Activated CD4-positive, alpha-beta T cell treated with anti-CD3 and anti-CD28 coated beads, Interleukin-2, amount 10 ng/mL, durations not matched to agents 24 days and 14 days (primary cell): ENCODE measurements around the gene PIM1. TPM values are rescaled to one million over a fixed set of nuclear protein-coding genes. Genes with fewer than 3 reads are reported as not detected.
"Not testable (repeated sequence)": the region's sequence is repeated elsewhere in the genome, so short reads cannot be mapped to it uniquely, and the experiment has no call there.

Experiments used
- DNase-seq: peaks from one replicate; pipeline ENCODE4 v3.0.0; 2022
- H3K27ac Mint-ChIP-seq: one replicate; pipeline ENCODE4 v1.8.0; 2022; ENCODE audit warnings: mild to moderate bottlenecking, mixed read lengths
- H3K27me3 Mint-ChIP-seq: one replicate; pipeline ENCODE4 v1.8.0; 2022; ENCODE audit warnings: mixed read lengths
- H3K36me3 Mint-ChIP-seq: one replicate; pipeline ENCODE4 v1.8.0; 2022; ENCODE audit warnings: low read depth, mild to moderate bottlenecking, mixed read lengths
- H3K4me1 Mint-ChIP-seq: one replicate; pipeline ENCODE4 v1.8.0; 2021; ENCODE audit warnings: mixed read lengths
- H3K4me3 Mint-ChIP-seq: one replicate; pipeline ENCODE4 v1.8.0; 2022; ENCODE audit warnings: mild to moderate bottlenecking, moderate library complexity, mixed read lengths
- H3K9me3 Mint-ChIP-seq: one replicate; pipeline ENCODE4 v1.8.0; 2021; ENCODE audit warnings: mixed read lengths
- intact Hi-C: fragments of 100-400 bp; cut with micrococcal nuclease; formaldehyde crosslinking; loops from one replicate; pipeline ENCODE4 v1.15.1; 2023
- total RNA-seq: library from RNA; stranded (reverse); gene quantifications from 2 replicates; pipeline ENCODE4 v1.2.3, GENCODE V29; 2022

The PIM1 gene
- total RNA-seq, 1 donor from 2014 or later = 158 TPM

GRCh38 chr6:37182736-37183590, 13.0 kb downstream of the PIM1 start:
- Mint-ChIP-seq H3K9me3 (no peaks in the 10 kb centered on the region), H3K27me3 (no peaks in the 10 kb centered on the region), H3K36me3 (peaks cover 6% of the 10 kb centered on the region), H3K4me3 (peak overlapping the region; percentile 74), H3K27ac (peak overlapping the region; percentile 98), H3K4me1 (peaks cover 55% of the 10 kb centered on the region)
- intact Hi-C loops = loop anchor here (1.0 kb wide), 2 partner anchors 10 to 27 kb away; no protein-coding TSS in a partner anchor
- peak; percentile 93 for DNase-seq

- H3K9me3 Mint-ChIP-seq, intact Hi-C loops, H3K36me3 Mint-ChIP-seq, H3K27me3 Mint-ChIP-seq, DNase-seq: not testable (repeated sequence)
- Mint-ChIP-seq H3K4me3 (peak overlapping the region; percentile 35), H3K27ac (peak overlapping the region; percentile 84), H3K4me1 (peaks cover 59% of the 10 kb centered on the region)
Measured at GRCh38 chr6:37185949-37186720, 16.2 kb downstream of the PIM1 start.

- Mint-ChIP-seq H3K4me3 (peak overlapping the region; percentile 58), H3K27ac (peak overlapping the region; percentile 93), H3K36me3 (peaks cover 8% of the 10 kb centered on the region), H3K4me1 (peaks cover 59% of the 10 kb centered on the region), H3K9me3 (no peaks in the 10 kb centered on the region), H3K27me3 (no peaks in the 10 kb centered on the region)
- DNase-seq = peak; percentile 70
- intact Hi-C loops = no loop called here
Measured at GRCh38 chr6:37187321-37188022, 17.5 kb downstream of the PIM1 start.

- peak overlapping the region; percentile 47 for H3K4me3 Mint-ChIP-seq
Measured at GRCh38 chr6:37188962-37189510, 19.1 kb downstream of the PIM1 start.

GRCh38 chr6:37190159-37190535, 20.2 kb downstream of the PIM1 start:
- intact Hi-C loops = loop anchor here (1.0 to 5.0 kb wide), 2 partner anchors 15 to 52 kb away; no protein-coding TSS in a partner anchor
- peaks cover 59% of the 10 kb centered on the region for H3K4me1 Mint-ChIP-seq
- H3K36me3 Mint-ChIP-seq = peaks cover 8% of the 10 kb centered on the region
- peak overlapping the region; percentile 58 for H3K4me3 Mint-ChIP-seq
- H3K9me3 Mint-ChIP-seq = peaks cover 5% of the 10 kb centered on the region
- peak overlapping the region; percentile 90 for H3K27ac Mint-ChIP-seq
- H3K27me3 Mint-ChIP-seq = no peaks in the 10 kb centered on the region
- peak; percentile 73 for DNase-seq

More at GRCh38 chr6:37188962-37189510, 19.1 kb downstream of the PIM1 start:
- no peak for DNase-seq
- intact Hi-C loops = no loop called here
- Mint-ChIP-seq H3K9me3 (peaks cover 5% of the 10 kb centered on the region), H3K27me3 (no peaks in the 10 kb centered on the region), H3K27ac (peak overlapping the region; percentile 84), H3K4me1 (peaks cover 53% of the 10 kb centered on the region), H3K36me3 (peaks cover 8% of the 10 kb centered on the region)

GRCh38 chr6:37192666-37193065, 22.7 kb downstream of the PIM1 start:
- Mint-ChIP-seq H3K9me3 (peaks cover 8% of the 10 kb centered on the region), H3K4me3 (no peak overlapping the region), H3K27ac (peak overlapping the region; percentile 75), H3K27me3 (no peaks in the 10 kb centered on the region), H3K4me1 (peaks cover 43% of the 10 kb centered on the region), H3K36me3 (peaks cover 6% of the 10 kb centered on the region)
- no peak for DNase-seq
- intact Hi-C loops = loop anchor here (5.0 kb wide), 1 partner anchor 50 kb away; no protein-coding TSS in a partner anchor

GRCh38 chr6:37194886-37195285, 24.9 kb downstream of the PIM1 start:
- peak overlapping the region; percentile 43 for H3K4me3 Mint-ChIP-seq
- intact Hi-C loops = loop anchor here (5.0 kb wide), 1 partner anchor 47 kb away; no protein-coding TSS in a partner anchor
- not testable (repeated sequence) for H3K27me3 Mint-ChIP-seq, H3K9me3 Mint-ChIP-seq, H3K36me3 Mint-ChIP-seq, DNase-seq
- peak overlapping the region; percentile 92 for H3K27ac Mint-ChIP-seq
- H3K4me1 Mint-ChIP-seq = peaks cover 33% of the 10 kb centered on the region

GRCh38 chr6:37196451-37196850, 26.5 kb downstream of the PIM1 start:
- H3K4me3 Mint-ChIP-seq, intact Hi-C loops, H3K27me3 Mint-ChIP-seq, H3K27ac Mint-ChIP-seq, H3K9me3 Mint-ChIP-seq, H3K36me3 Mint-ChIP-seq, DNase-seq: not testable (repeated sequence)
- peaks cover 31% of the 10 kb centered on the region for H3K4me1 Mint-ChIP-seq

- peaks cover 30% of the 10 kb centered on the region for H3K4me1 Mint-ChIP-seq
- no peak overlapping the region for H3K4me3 Mint-ChIP-seq
- peaks cover 3% of the 10 kb centered on the region for H3K36me3 Mint-ChIP-seq
- no peaks in the 10 kb centered on the region for H3K27me3 Mint-ChIP-seq
- intact Hi-C loops = no loop called here
- H3K9me3 Mint-ChIP-seq = peaks cover 3% of the 10 kb centered on the region
- no peak overlapping the region for H3K27ac Mint-ChIP-seq
- DNase-seq = no peak
Measured at GRCh38 chr6:37200085-37200484, 30.1 kb downstream of the PIM1 start.

GRCh38 chr6:37201726-37202125, 31.8 kb downstream of the PIM1 start:
- no peak overlapping the region for H3K4me3 Mint-ChIP-seq
- no peaks in the 10 kb centered on the region for H3K27me3 Mint-ChIP-seq
- no peak for DNase-seq
- intact Hi-C loops = no loop called here
- no peak overlapping the region for H3K27ac Mint-ChIP-seq
- H3K36me3 Mint-ChIP-seq = peaks cover 2% of the 10 kb centered on the region
- no peaks in the 10 kb centered on the region for H3K9me3 Mint-ChIP-seq
- H3K4me1 Mint-ChIP-seq = peaks cover 38% of the 10 kb centered on the region

GRCh38 chr6:37202788-37203491, 33.0 kb downstream of the PIM1 start:
- intact Hi-C loops = no loop called here
- Mint-ChIP-seq H3K4me3 (peak overlapping the region; percentile 16), H3K4me1 (peaks cover 50% of the 10 kb centered on the region)

GRCh38 chr6:37204014-37204751, 34.2 kb downstream of the PIM1 start:
- DNase-seq = no peak
- H3K27ac Mint-ChIP-seq = peak overlapping the region; percentile 54
- peaks cover 57% of the 10 kb centered on the region for H3K4me1 Mint-ChIP-seq
- H3K4me3 Mint-ChIP-seq = no peak overlapping the region
- H3K27me3 Mint-ChIP-seq = no peaks in the 10 kb centered on the region
- H3K36me3 Mint-ChIP-seq = peaks cover 2% of the 10 kb centered on the region
- no peaks in the 10 kb centered on the region for H3K9me3 Mint-ChIP-seq
- intact Hi-C loops = loop anchor here (2.0 kb wide), 1 partner anchor 291 kb away; no protein-coding TSS in a partner anchor

More at GRCh38 chr6:37202788-37203491, 33.0 kb downstream of the PIM1 start:
- H3K36me3 Mint-ChIP-seq = peaks cover 2% of the 10 kb centered on the region
- DNase-seq = no peak
- H3K27ac Mint-ChIP-seq = peak overlapping the region; percentile 73
- H3K27me3 Mint-ChIP-seq = no peaks in the 10 kb centered on the region
- H3K9me3 Mint-ChIP-seq = no peaks in the 10 kb centered on the region
